ENCODE data around the gene SLC35D1. TPM values are rescaled to one million over a fixed set of nuclear protein-coding genes. Genes with fewer than 3 reads are reported as not detected.

SLC35D1 gene
- total RNA-seq, 4 donors from 2014 or later: 8.3 to 54.3 (median 31.8) TPM

DNA sequence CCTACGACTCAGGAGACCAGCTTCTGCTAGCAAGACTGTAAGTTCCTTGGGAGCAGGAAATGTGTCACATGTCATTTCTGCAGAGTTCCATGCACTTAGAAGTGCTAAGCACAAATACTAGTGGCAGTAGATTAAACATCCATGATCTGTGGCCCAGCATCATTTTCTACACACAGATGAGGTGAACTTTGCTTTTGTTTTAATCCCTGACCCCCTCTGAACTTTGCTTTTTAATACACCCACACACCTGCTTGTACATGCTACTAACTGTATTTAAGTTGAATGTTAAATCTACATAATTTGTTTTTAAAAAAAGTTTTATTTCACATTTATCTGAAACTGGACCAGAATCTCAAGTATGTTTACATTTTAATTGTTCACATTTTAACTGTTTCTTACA, 24.5 kb downstream of the SLC35D1 start:
- TF ChIP-seq, protein P1, sequence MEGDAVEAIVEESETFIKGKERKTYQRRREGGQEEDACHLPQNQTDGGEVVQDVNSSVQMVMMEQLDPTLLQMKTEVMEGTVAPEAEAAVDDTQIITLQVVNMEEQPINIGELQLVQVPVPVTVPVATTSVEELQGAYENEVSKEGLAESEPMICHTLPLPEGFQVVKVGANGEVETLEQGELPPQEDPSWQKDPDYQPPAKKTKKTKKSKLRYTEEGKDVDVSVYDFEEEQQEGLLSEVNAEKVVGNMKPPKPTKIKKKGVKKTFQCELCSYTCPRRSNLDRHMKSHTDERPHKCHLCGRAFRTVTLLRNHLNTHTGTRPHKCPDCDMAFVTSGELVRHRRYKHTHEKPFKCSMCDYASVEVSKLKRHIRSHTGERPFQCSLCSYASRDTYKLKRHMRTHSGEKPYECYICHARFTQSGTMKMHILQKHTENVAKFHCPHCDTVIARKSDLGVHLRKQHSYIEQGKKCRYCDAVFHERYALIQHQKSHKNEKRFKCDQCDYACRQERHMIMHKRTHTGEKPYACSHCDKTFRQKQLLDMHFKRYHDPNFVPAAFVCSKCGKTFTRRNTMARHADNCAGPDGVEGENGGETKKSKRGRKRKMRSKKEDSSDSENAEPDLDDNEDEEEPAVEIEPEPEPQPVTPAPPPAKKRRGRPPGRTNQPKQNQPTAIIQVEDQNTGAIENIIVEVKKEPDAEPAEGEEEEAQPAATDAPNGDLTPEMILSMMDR (IDR thresholded peaks at IDR 0.05): no peak
- no peak for TF ChIP-seq POLR2A (IDR thresholded peaks at IDR 0.05)
- no peaks in the 10 kb centered on the region for H3K27me3 ChIP-seq
- H3K27ac ChIP-seq: no peak overlapping the region
- peaks cover 0 to 16% (median 0%) of the 10 kb centered on the region in 3 donors for H3K36me3 ChIP-seq
- no peaks in the 10 kb centered on the region for H3K4me1 ChIP-seq
- no peak for DNase-seq
- H3K9me3 ChIP-seq: no peaks in the 10 kb centered on the region
- H3K4me3 ChIP-seq: no peak overlapping the region

DNA sequence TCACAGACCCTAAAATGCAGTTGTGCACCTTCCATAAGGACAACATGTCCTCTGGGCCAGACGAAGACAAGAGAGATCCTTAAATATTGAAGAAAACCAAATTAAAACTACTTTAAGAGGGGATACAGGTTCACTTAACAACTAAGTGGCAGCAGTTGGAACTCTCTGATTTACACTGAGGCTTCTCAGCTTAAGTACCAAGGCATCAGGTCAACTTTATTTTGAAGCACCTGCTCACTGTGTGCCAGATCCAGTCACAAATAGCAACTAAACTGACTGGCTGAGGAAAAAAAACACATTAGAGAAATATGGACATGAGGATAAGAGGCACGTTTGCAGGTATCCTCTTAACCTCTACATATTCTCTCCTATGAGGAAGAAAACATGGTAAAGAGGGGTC, 33.2 kb downstream of the SLC35D1 start:
- Histone ChIP-seq H3K27ac (no peak overlapping the region), H3K27me3 (no peaks in the 10 kb centered on the region), H3K9me3 (no peaks in the 10 kb centered on the region), H3K4me3 (no peak overlapping the region), H3K36me3 (peaks cover 0 to 38% (median 0%) of the 10 kb centered on the region in 3 donors), H3K4me1 (no peaks in the 10 kb centered on the region)
- DNase-seq: no peak
- no peak for TF ChIP-seq POLR2A (IDR thresholded peaks at IDR 0.05)
- TF ChIP-seq, protein P1 (IDR thresholded peaks at IDR 0.05): no peak

DNA sequence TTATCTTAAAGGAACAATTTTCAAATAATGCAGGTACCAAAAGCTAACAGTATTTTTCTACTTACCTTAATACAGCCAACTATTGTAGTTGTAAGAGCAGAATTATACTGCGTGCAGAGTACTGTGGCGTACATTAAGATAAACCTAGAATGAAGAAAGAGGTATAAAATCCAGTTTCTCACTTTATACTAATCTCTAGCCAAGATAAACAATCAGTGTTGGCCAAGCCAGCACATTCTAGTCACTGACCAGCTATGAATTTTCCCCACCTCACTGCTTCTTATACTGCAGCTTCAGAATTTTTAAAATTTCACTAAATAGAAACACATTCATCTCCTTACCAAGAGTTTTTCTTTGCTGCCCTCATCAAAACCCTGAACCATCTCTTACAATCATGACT, 33.6 kb downstream of the SLC35D1 start:
- H3K27ac ChIP-seq: peak overlapping the region in 1 of 4 donors; percentile 9
- H3K4me1 ChIP-seq: no peaks in the 10 kb centered on the region
- no peak for DNase-seq
- no peaks in the 10 kb centered on the region for H3K9me3 ChIP-seq
- H3K36me3 ChIP-seq: peaks cover 0 to 38% (median 0%) of the 10 kb centered on the region in 3 donors
- H3K27me3 ChIP-seq: no peaks in the 10 kb centered on the region
- H3K4me3 ChIP-seq: no peak overlapping the region
- TF ChIP-seq, protein P1 (IDR thresholded peaks at IDR 0.05): no peak
- TF ChIP-seq POLR2A (IDR thresholded peaks at IDR 0.05): no peak

- no peak for DNase-seq
- H3K4me1 ChIP-seq: no peaks in the 10 kb centered on the region
- no peaks in the 10 kb centered on the region for H3K9me3 ChIP-seq
- peaks cover 0 to 38% (median 0%) of the 10 kb centered on the region in 3 donors for H3K36me3 ChIP-seq
- no peaks in the 10 kb centered on the region for H3K27me3 ChIP-seq
- no peak overlapping the region for H3K4me3 ChIP-seq
- TF ChIP-seq, protein P1 (IDR thresholded peaks at IDR 0.05): no peak
- no peak for TF ChIP-seq POLR2A (IDR thresholded peaks at IDR 0.05)
- peak overlapping the region in 2 of 4 donors; percentile 2 to 9 for H3K27ac ChIP-seq
Observed at GRCh38 chr1:67019600-67020136, 34.3 kb downstream of the SLC35D1 start.

DNA sequence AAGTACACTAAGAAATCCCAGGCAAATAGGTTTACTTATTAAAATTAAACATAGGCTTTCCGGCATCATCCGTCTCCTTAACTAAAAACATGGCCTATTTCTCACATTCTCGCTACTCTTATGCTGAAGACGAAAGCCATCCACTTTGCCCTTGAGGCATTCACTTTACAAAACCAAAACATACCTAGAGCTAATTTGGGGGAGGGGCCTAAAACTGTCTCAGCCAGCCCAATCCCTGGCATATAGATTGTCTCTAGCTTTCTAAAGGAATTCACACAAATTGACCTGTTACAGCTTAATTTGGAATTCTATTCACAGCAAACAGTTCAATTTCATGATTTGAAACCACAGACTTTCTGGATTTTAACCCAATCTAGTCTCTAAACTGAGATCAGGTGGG, 34.8 kb downstream of the SLC35D1 start:
- peaks cover 0 to 38% (median 0%) of the 10 kb centered on the region in 3 donors for H3K36me3 ChIP-seq
- no peaks in the 10 kb centered on the region for H3K9me3 ChIP-seq
- DNase-seq: no peak
- no peak overlapping the region for H3K4me3 ChIP-seq
- TF ChIP-seq, protein P1 (IDR thresholded peaks at IDR 0.05): no peak
- TF ChIP-seq POLR2A (IDR thresholded peaks at IDR 0.05): no peak
- H3K27ac ChIP-seq: peak overlapping the region in 2 of 4 donors; percentile 2 to 9
- H3K4me1 ChIP-seq: no peaks in the 10 kb centered on the region
- H3K27me3 ChIP-seq: no peaks in the 10 kb centered on the region

Data from Peyer's patch (tissue), 4 donors.